ENCODE data around the gene C10orf90. TPM values are rescaled to one million over a fixed set of nuclear protein-coding genes. Genes with fewer than 3 reads are reported as not detected.

C10orf90 gene
- total RNA-seq, 1 donor: not detected

GRCh38 chr10:126400641-126401040 is 269.9 kb downstream of the C10orf90 start:
- no peak for TF ChIP-seq CTCF (IDR thresholded peaks at IDR 0.05; ENCODE audit: insufficient read depth, low read depth, low read length)
- H3K4me3 ChIP-seq (ENCODE audit: low read depth, low read length): no peak overlapping the region
- DNase-seq (ENCODE audit: low read depth): no peak

GRCh38 chr10:126398924-126399323 is 271.6 kb downstream of the C10orf90 start:
- no peak for TF ChIP-seq CTCF (IDR thresholded peaks at IDR 0.05; ENCODE audit: insufficient read depth, low read depth, low read length)
- peak; percentile 30 for DNase-seq (ENCODE audit: low read depth)
- H3K4me3 ChIP-seq (ENCODE audit: low read depth, low read length): no peak overlapping the region

GRCh38 chr10:126398383-126398743 is 272.1 kb downstream of the C10orf90 start:
- no peak for TF ChIP-seq CTCF (IDR thresholded peaks at IDR 0.05; ENCODE audit: insufficient read depth, low read depth, low read length)
- no peak overlapping the region for H3K4me3 ChIP-seq (ENCODE audit: low read depth, low read length)
- no peak for DNase-seq (ENCODE audit: low read depth)

- TF ChIP-seq CTCF (IDR thresholded peaks at IDR 0.05; ENCODE audit: insufficient read depth, low read depth, low read length): no peak
- DNase-seq (ENCODE audit: low read depth): peak; percentile 75
- no peak overlapping the region for H3K4me3 ChIP-seq (ENCODE audit: low read depth, low read length)
Measured at GRCh38 chr10:126397640-126398382, 272.7 kb downstream of the C10orf90 start.

GRCh38 chr10:126397156-126397555 is 273.3 kb downstream of the C10orf90 start:
- DNase-seq (ENCODE audit: low read depth): no peak
- no peak for TF ChIP-seq CTCF (IDR thresholded peaks at IDR 0.05; ENCODE audit: insufficient read depth, low read depth, low read length)
- H3K4me3 ChIP-seq (ENCODE audit: low read depth, low read length): no peak overlapping the region

- no peak overlapping the region for H3K4me3 ChIP-seq (ENCODE audit: low read depth, low read length)
- DNase-seq (ENCODE audit: low read depth): no peak
- no peak for TF ChIP-seq CTCF (IDR thresholded peaks at IDR 0.05; ENCODE audit: insufficient read depth, low read depth, low read length)
Measured at GRCh38 chr10:126394948-126395347, 275.5 kb downstream of the C10orf90 start.

GRCh38 chr10:126393076-126393475 is 277.4 kb downstream of the C10orf90 start:
- DNase-seq (ENCODE audit: low read depth): no peak
- no peak for TF ChIP-seq CTCF (IDR thresholded peaks at IDR 0.05; ENCODE audit: insufficient read depth, low read depth, low read length)
- H3K4me3 ChIP-seq (ENCODE audit: low read depth, low read length): no peak overlapping the region

All from fibroblast of villous mesenchyme (primary cell).